ENCODE measurements around the gene HHAT.
A peak's percentile ranks its signal among the peaks of the same experiment; 100 is the strongest.

Gene HHAT

GRCh38 chr1:210361665-210362064 is 33.0 kb downstream of the HHAT start:
- no peak for DNase-seq

- no peak for DNase-seq
Measured at GRCh38 chr1:210362526-210362925, 33.8 kb downstream of the HHAT start.

- DNase-seq, result no peak
Measured at GRCh38 chr1:210363119-210363518, 34.4 kb downstream of the HHAT start.

- DNase-seq, result no peak
Measured at GRCh38 chr1:210364479-210364878, 35.8 kb downstream of the HHAT start.

GRCh38 chr1:210366767-210367166 is 38.1 kb downstream of the HHAT start:
- DNase-seq, result no peak

GRCh38 chr1:210367566-210367965 is 38.9 kb downstream of the HHAT start:
- no peak for DNase-seq

- no peak for DNase-seq
Measured at GRCh38 chr1:210369425-210369824, 40.7 kb downstream of the HHAT start.

- DNase-seq, result no peak
Measured at GRCh38 chr1:210371916-210372315, 43.2 kb downstream of the HHAT start.

GRCh38 chr1:210372491-210372890 is 43.8 kb downstream of the HHAT start:
- no peak for DNase-seq

- DNase-seq, result no peak
Measured at GRCh38 chr1:210372931-210373627, 44.4 kb downstream of the HHAT start.

- no peak for DNase-seq
Measured at GRCh38 chr1:210373628-210373877, 44.9 kb downstream of the HHAT start.

- peak; percentile 87 for DNase-seq
Measured at GRCh38 chr1:210373878-210374599, 45.3 kb downstream of the HHAT start.

GRCh38 chr1:210374600-210374953 is 45.9 kb downstream of the HHAT start:
- DNase-seq, result no peak

GRCh38 chr1:210376836-210377372 is 48.2 kb downstream of the HHAT start:
- no peak for DNase-seq

GRCh38 chr1:210377731-210378333 is 49.1 kb downstream of the HHAT start:
- no peak for DNase-seq

- no peak for DNase-seq
Measured at GRCh38 chr1:210378736-210379135, 50.0 kb downstream of the HHAT start.

- no peak for DNase-seq
Measured at GRCh38 chr1:210381934-210382333, 53.2 kb downstream of the HHAT start.

- no peak for DNase-seq
Measured at GRCh38 chr1:210384625-210385024, 55.9 kb downstream of the HHAT start.

GRCh38 chr1:210385228-210385627 is 56.5 kb downstream of the HHAT start:
- DNase-seq, result no peak

- DNase-seq, result no peak
Measured at GRCh38 chr1:210394281-210394821, 65.6 kb downstream of the HHAT start.

- DNase-seq, result no peak
Measured at GRCh38 chr1:210396541-210396940, 67.8 kb downstream of the HHAT start.

- no peak for DNase-seq
Measured at GRCh38 chr1:210397252-210397651, 68.5 kb downstream of the HHAT start.

GRCh38 chr1:210397681-210398080 is 69.0 kb downstream of the HHAT start:
- no peak for DNase-seq

GRCh38 chr1:210398466-210398865 is 69.8 kb downstream of the HHAT start:
- DNase-seq, result no peak
